Mesendoderm (in vitro differentiated cells): ENCODE data around the gene RABGAP1L.
A peak's percentile ranks its signal among the peaks of the same experiment; 100 is the strongest.
"Not testable (repeated sequence)": the region's sequence is repeated elsewhere in the genome, so short reads cannot be mapped to it uniquely, and the experiment has no call there.

Experiments
- DNase-seq: peaks from one replicate; pipeline ENCODE4 v3.0.0; 2013
- H2AK5ac ChIP-seq: 2 replicates; pipeline ENCODE4 v1.6.1; 2013; ENCODE audit warnings: low read length, inconsistent platforms
- H2BK120ac ChIP-seq: 2 replicates; pipeline ENCODE4 v1.6.1; 2013; ENCODE audit warnings: low read depth, mild to moderate bottlenecking, low read length, moderate library complexity, mixed read lengths
- H2BK15ac ChIP-seq: replicated peaks from 2 replicates; pipeline ENCODE4 v1.6.1; 2013; ENCODE audit warnings: low read depth, mild to moderate bottlenecking, moderate library complexity
- H2BK5ac ChIP-seq: 2 replicates; pipeline ENCODE4 v1.6.1; 2013; ENCODE audit warnings: low read length, inconsistent platforms
- H3K18ac ChIP-seq: 2 replicates; pipeline ENCODE4 v1.6.1; 2013; ENCODE audit warnings: mild to moderate bottlenecking, low read length, mixed read lengths
- H3K23ac ChIP-seq: one replicate; pipeline ENCODE4 v1.6.1; 2013; ENCODE audit warnings: low read length
- H3K27ac ChIP-seq: 2 replicates; pipeline ENCODE4 v1.5.1; 2013; ENCODE audit warnings: low read depth, mild to moderate bottlenecking, inconsistent platforms, low read length, moderate library complexity
- H3K27me3 ChIP-seq: 2 replicates; pipeline ENCODE4 v1.6.1; 2013; ENCODE audit warnings: low read length, control low read depth, mild to moderate bottlenecking, inconsistent platforms; ENCODE audit not compliant: insufficient read depth, poor library complexity
- H3K36me3 ChIP-seq: 2 replicates; pipeline ENCODE4 v1.6.1; 2013; ENCODE audit warnings: low read length, inconsistent platforms; ENCODE audit not compliant: control insufficient read depth, insufficient read depth
- H3K4ac ChIP-seq: one replicate; pipeline ENCODE4 v1.6.1; 2013; ENCODE audit warnings: low read depth, mild to moderate bottlenecking, low read length, moderate library complexity
- H3K4me1 ChIP-seq: 2 replicates; pipeline ENCODE4 v1.6.1; 2013; ENCODE audit warnings: low read depth, low read length, inconsistent platforms; ENCODE audit not compliant: control insufficient read depth
- H3K4me2 ChIP-seq: 2 replicates; pipeline ENCODE4 v1.6.1; 2013; ENCODE audit warnings: low read length
- H3K4me3 ChIP-seq: 2 replicates; pipeline ENCODE4 v1.5.1; 2013; ENCODE audit warnings: mild to moderate bottlenecking, low read length
- H3K56ac ChIP-seq: one replicate; pipeline ENCODE4 v1.6.1; 2013; ENCODE audit warnings: low read length
- H3K79me1 ChIP-seq: 2 replicates; pipeline ENCODE4 v1.6.1; 2013; ENCODE audit warnings: low read length, inconsistent platforms
- H3K79me2 ChIP-seq: 2 replicates; pipeline ENCODE4 v1.6.1; 2013; ENCODE audit warnings: mild to moderate bottlenecking, low read length; ENCODE audit not compliant: control insufficient read depth, insufficient read depth
- H3K9ac ChIP-seq: 2 replicates; pipeline ENCODE4 v1.6.1; 2013; ENCODE audit warnings: low read length, inconsistent platforms
- H4K5ac ChIP-seq: one replicate; pipeline ENCODE4 v1.6.1; 2013; ENCODE audit warnings: low read length
- H4K8ac ChIP-seq: one replicate; pipeline ENCODE4 v1.6.1; 2013; ENCODE audit warnings: low read depth, mild to moderate bottlenecking, control low read depth, low read length, moderate library complexity
- WGBS: extraction: QIAGEN DNeasy Blood & Tissue Kit; methylation state at CpG from one replicate; pipeline ENCODE4 v1.1.7; 2013; ENCODE audit warnings: low lambda C conversion rate, missing lambda C conversion rate; ENCODE audit not compliant: insufficient coverage; ENCODE audit errors: extremely low coverage; 5-methylcytosine and 5-hydroxymethylcytosine counted together

Gene RABGAP1L

GRCh38 chr1:174116042-174116441 lies 43.3 kb upstream of the RABGAP1L start:
- H2BK5ac ChIP-seq: no peak overlapping the region
- WGBS: no CpG with 5 or more reads among the region's 1 CpG
- H3K9ac ChIP-seq: no peak overlapping the region
- H3K4ac ChIP-seq: no peak overlapping the region
- no peak overlapping the region for H3K4me3 ChIP-seq
- no peak overlapping the region for H3K56ac ChIP-seq
- no peaks in the 10 kb centered on the region for H3K79me2 ChIP-seq
- H4K5ac ChIP-seq: no peak overlapping the region
- no peak overlapping the region for H2AK5ac ChIP-seq
- H3K18ac ChIP-seq: no peak overlapping the region
- no peak overlapping the region for H4K8ac ChIP-seq
- no peak overlapping the region for H3K4me2 ChIP-seq
- H3K27ac ChIP-seq: no peak overlapping the region
- no peaks in the 10 kb centered on the region for H3K27me3 ChIP-seq
- no peaks in the 10 kb centered on the region for H3K79me1 ChIP-seq
- H2BK15ac ChIP-seq: no peak overlapping the region
- DNase-seq: no peak
- no peaks in the 10 kb centered on the region for H3K4me1 ChIP-seq
- H3K23ac ChIP-seq: no peak overlapping the region
- H3K36me3 ChIP-seq: no peaks in the 10 kb centered on the region
- no peak overlapping the region for H2BK120ac ChIP-seq

DNA sequence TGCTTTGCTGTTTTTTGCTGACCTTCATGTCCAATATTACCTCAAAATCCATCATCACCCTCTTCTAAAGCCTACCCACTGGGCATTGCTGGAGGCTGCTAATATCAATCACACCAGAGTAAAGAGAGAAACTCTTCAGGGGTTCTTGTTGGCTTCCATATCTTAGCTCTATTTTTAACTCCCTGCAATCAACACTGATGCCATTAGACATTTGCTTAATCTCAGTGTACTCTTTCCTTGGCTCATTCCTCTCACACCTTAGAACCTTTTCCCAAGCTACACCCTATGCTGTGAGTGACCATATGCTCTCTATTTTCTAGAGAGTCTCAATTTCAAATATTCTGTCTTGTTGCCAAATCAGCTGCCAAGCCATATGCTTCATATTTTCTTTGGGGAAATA lies 40.6 kb upstream of the RABGAP1L start:
- no peak overlapping the region for H2BK5ac ChIP-seq
- no peak overlapping the region for H2AK5ac ChIP-seq
- H2BK120ac ChIP-seq: no peak overlapping the region
- H4K8ac ChIP-seq: no peak overlapping the region
- no peak overlapping the region for H3K4me2 ChIP-seq
- no peak overlapping the region for H3K4me3 ChIP-seq
- H3K79me1 ChIP-seq: no peaks in the 10 kb centered on the region
- H3K23ac ChIP-seq: no peak overlapping the region
- no peak overlapping the region for H3K9ac ChIP-seq
- H3K36me3 ChIP-seq: no peaks in the 10 kb centered on the region
- H3K18ac ChIP-seq: no peak overlapping the region
- no peaks in the 10 kb centered on the region for H3K79me2 ChIP-seq
- H4K5ac ChIP-seq: no peak overlapping the region
- H3K4ac ChIP-seq: no peak overlapping the region
- H2BK15ac ChIP-seq: no peak overlapping the region
- no peak overlapping the region for H3K27ac ChIP-seq
- no peaks in the 10 kb centered on the region for H3K27me3 ChIP-seq
- no peak overlapping the region for H3K56ac ChIP-seq
- H3K4me1 ChIP-seq: no peaks in the 10 kb centered on the region
- no peak for DNase-seq

DNA sequence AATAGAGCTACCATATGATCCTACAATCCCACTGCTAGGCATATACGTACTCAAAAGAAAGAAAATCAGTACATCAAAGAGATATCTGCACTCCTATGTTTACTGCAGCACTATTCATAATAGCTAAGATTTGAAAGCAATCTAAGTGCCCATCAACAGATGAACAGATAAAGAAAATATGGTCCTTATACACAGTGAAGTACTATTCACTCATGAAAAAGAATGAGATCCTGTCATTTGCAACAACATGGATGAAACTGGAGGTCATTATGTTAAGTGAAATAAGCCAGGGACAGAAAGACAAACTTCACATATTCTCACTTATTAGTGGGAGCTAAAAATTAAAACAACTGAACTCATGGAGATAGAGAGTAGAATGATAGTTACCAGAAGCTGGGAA lies 37.0 kb upstream of the RABGAP1L start:
- not testable (repeated sequence) for H4K5ac ChIP-seq, DNase-seq, H3K18ac ChIP-seq, H3K79me2 ChIP-seq, H2BK120ac ChIP-seq, H3K9ac ChIP-seq, H3K79me1 ChIP-seq, H3K56ac ChIP-seq, H2BK15ac ChIP-seq, H3K4me2 ChIP-seq, H3K4ac ChIP-seq, H2BK5ac ChIP-seq, H3K27me3 ChIP-seq, H3K36me3 ChIP-seq, H3K4me3 ChIP-seq, H3K23ac ChIP-seq, H4K8ac ChIP-seq, H3K4me1 ChIP-seq, H2AK5ac ChIP-seq, H3K27ac ChIP-seq
- WGBS: no CpG with 5 or more reads among the region's 1 CpG

GRCh38 chr1:174123843-174124242 lies 35.5 kb upstream of the RABGAP1L start:
- Histone ChIP-seq H3K36me3 (no peaks in the 10 kb centered on the region), H3K27ac (no peak overlapping the region), H4K8ac (no peak overlapping the region), H2BK15ac (no peak overlapping the region), H2AK5ac (no peak overlapping the region), H3K4ac (no peak overlapping the region), H3K4me2 (no peak overlapping the region), H3K9ac (no peak overlapping the region), H2BK120ac (no peak overlapping the region), H3K18ac (no peak overlapping the region), H3K4me3 (no peak overlapping the region), H4K5ac (no peak overlapping the region), H2BK5ac (no peak overlapping the region), H3K4me1 (no peaks in the 10 kb centered on the region), H3K23ac (no peak overlapping the region), H3K79me2 (no peaks in the 10 kb centered on the region), H3K27me3 (no peaks in the 10 kb centered on the region), H3K79me1 (no peaks in the 10 kb centered on the region), H3K56ac (no peak overlapping the region)
- DNase-seq: no peak

DNA sequence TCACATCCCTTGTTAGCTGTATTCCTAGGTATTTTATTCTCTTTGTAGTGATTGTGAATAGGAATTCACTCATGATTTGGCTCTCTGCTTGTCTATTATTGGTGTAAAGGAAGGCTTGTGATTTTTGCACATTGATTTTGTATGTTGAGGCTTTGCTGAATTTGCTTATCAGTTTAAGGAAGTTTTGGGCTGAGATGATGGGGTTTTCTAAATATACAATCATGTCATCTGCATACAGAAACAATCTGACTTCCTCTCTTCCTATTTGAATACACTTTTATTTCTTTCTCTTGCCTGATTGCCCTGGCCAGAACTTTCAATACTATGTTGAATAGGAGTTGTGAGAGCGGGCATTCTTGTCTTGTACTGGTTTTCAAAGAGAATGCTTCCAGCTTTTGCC lies 32.1 kb upstream of the RABGAP1L start:
- not testable (repeated sequence) for H4K8ac ChIP-seq, H2BK5ac ChIP-seq, H3K79me1 ChIP-seq, H3K9ac ChIP-seq, H3K27ac ChIP-seq, H3K27me3 ChIP-seq, H3K18ac ChIP-seq, H2BK15ac ChIP-seq, H2AK5ac ChIP-seq, H3K79me2 ChIP-seq, H3K36me3 ChIP-seq, H2BK120ac ChIP-seq, DNase-seq, H3K4ac ChIP-seq, H3K23ac ChIP-seq, H3K4me3 ChIP-seq, H4K5ac ChIP-seq, H3K4me1 ChIP-seq, H3K4me2 ChIP-seq, H3K56ac ChIP-seq
- WGBS: no CpG with 5 or more reads among the region's 1 CpG

- Histone ChIP-seq H2BK5ac (no peak overlapping the region), H3K36me3 (no peaks in the 10 kb centered on the region), H3K23ac (no peak overlapping the region), H2BK120ac (no peak overlapping the region), H3K27ac (no peak overlapping the region), H3K4me3 (no peak overlapping the region), H3K4me2 (no peak overlapping the region), H3K79me1 (no peaks in the 10 kb centered on the region), H4K8ac (no peak overlapping the region), H3K79me2 (no peaks in the 10 kb centered on the region), H3K9ac (no peak overlapping the region), H2AK5ac (no peak overlapping the region), H3K56ac (peak overlapping the region; percentile 34), H3K18ac (no peak overlapping the region), H3K4me1 (no peaks in the 10 kb centered on the region), H2BK15ac (no peak overlapping the region), H4K5ac (no peak overlapping the region), H3K4ac (no peak overlapping the region), H3K27me3 (no peaks in the 10 kb centered on the region)
- whole genome bisulfite sequencing: no CpG with 5 or more reads among the region's 6 CpGs
- DNase-seq: peak; percentile 38
Observed at GRCh38 chr1:174131032-174131638, 28.2 kb upstream of the RABGAP1L start.
